HG02840 (cell line): ENCODE results near the gene TMEM108.

ENCODE experiments used
- ATAC-seq: cut with Tn5 transposase; IDR thresholded peaks from one replicate; pipeline ENCODE4 v1.9.1; 2021; ENCODE audit warnings: mild to moderate bottlenecking, moderate library complexity, moderate number of reproducible peaks; ENCODE audit not compliant: unreplicated experiment, low FRiP score

Gene TMEM108

DNA sequence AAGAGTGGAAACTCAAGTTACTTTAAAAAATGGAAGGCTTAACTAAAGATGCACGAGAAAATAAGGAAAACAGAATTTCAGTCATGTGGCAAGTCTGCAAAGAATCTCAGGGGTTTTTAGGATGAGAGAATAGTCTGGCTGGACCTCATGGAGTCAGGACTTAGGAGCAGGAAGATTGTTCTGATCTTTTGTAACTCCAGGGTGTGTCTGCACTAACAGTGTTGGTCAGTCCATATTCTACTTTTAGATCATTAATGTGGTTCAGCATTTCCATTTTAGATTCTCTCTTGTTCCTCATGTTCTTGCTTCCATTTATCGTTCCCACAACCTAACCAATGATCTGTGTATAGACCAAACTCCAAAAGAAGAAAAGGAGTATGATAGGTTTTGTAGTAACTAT is 15.3 kb downstream of the TMEM108 start:
- no peak for ATAC-seq

DNA sequence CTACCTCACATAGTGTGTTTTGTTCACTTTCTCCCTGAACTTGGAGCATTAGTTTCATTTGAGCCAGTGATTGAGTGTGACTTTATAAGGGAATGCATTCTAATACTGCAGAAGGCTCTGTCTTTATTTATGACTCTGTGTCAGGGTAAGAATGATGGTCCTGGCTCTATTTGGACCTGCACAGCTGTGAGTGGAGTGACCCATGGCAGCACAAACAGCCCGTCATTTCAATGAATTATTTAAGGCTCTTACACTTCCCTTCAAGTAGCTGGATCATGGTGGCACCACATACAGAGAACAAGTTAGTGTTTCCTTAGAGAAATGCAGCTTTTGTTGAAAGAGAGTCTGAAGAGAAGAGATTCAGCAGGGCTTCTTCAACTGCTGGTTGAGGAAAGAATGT is 16.4 kb downstream of the TMEM108 start:
- ATAC-seq, result no peak

DNA sequence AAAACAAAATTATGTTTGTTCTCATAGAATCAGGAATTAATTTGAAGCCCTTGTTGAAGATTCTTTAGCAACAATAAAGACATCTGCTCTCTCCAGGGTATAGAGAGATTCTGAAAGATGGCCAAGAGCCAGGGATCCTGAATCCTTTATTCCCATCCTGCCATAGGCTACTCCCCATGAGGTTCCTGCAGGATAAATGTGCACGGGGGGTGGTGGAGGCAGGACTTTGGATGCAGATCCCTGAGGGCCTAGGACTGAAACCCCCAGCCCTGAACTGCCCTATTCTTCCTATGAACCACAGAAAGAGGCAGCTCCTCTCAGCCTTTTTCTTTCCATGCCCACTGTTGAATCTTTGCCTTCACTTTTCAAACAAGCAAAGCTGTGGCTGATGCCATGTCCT is 17.1 kb downstream of the TMEM108 start:
- ATAC-seq, result no peak

DNA sequence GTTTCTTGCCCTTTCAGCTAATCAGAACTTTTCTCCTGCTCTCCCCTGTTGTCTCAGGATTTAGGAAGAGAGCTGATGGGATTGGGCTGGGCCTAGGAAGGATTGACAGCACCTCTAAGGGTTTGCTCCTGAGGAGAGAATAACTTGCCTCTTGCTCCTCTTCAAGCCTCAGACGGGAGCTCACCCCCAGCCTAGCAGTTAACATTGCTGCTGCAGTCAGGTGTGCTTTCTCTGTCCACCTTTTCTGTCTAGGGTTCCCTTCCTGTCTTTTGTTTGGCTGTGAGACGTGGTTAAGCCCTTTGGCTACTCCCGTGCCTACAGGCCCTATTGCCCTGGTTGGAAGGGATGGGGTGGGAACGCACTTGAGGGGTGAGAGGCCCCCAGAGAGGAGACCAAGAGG is 20.1 kb downstream of the TMEM108 start:
- ATAC-seq, result no peak

DNA sequence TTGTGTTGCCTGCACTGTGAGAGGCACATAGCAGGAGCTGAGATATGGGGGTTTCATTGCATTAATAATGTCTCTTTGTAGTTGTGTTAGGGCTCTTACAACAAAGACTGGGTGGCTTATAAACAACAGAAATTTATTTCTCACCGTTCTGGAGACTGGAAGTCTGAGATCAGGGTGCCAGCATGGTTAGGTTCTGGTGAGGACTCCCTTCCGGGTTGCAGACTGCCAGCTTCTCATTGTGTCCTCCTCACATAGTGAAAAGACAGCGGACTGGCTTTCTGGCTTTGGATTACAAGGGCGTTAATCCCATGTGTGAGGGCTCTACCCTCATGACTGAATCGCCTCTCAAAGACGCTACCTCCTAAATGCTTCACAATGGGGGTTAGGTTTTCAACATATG is 20.6 kb downstream of the TMEM108 start:
- ATAC-seq, result no peak

DNA sequence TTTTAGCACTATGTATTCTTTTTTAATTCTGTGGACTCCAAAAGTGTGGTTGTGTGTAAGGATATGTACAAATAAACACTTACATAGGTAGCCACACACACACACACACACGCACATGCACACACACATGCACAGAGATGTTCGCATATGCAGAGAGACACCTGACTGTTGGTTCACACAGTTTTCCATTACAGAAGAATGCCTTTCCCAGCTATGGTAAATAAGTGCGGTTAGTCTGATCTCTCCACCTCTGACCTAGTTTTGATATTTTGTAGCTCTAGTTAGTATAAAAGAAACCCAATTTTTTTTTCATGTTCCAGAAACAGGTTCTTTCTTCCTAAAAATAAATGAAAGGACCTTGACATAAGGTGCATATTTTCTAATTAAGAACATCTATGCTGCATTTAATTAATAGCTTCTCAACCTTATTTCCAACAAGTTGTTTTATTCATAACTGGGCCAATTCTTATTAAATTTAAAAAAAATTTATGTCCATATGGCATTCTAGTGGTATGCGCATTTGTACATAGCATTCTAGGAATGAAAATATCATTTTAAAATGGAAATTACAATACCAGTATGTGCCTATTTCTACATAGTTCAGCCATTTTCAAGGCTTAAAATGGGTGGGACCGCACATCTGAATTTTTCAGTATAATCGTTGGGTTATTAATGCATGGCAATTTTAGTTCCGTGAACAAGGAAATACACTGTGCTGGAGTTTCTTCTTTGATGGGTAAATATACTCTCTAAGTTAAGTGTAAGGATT is 27.2 kb downstream of the TMEM108 start:
- no peak for ATAC-seq

DNA sequence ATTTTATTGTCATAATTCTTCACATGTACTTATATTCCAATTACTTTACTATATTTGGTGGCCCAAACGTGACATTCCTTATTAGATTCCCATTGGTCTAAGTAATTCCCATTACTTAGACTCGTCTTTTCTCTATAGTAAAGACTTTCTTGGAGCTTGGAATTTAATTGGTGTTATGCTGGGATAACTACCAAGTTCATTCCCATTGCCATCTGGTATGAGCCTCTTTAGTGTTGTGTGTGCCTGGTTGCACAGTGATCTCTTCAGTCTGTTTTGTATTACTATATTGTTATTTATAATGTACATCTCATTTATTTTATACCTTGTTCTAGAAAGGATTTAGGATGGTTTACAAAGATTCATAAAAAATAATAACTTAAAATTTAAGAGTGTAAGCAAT is 27.8 kb downstream of the TMEM108 start:
- no peak for ATAC-seq

DNA sequence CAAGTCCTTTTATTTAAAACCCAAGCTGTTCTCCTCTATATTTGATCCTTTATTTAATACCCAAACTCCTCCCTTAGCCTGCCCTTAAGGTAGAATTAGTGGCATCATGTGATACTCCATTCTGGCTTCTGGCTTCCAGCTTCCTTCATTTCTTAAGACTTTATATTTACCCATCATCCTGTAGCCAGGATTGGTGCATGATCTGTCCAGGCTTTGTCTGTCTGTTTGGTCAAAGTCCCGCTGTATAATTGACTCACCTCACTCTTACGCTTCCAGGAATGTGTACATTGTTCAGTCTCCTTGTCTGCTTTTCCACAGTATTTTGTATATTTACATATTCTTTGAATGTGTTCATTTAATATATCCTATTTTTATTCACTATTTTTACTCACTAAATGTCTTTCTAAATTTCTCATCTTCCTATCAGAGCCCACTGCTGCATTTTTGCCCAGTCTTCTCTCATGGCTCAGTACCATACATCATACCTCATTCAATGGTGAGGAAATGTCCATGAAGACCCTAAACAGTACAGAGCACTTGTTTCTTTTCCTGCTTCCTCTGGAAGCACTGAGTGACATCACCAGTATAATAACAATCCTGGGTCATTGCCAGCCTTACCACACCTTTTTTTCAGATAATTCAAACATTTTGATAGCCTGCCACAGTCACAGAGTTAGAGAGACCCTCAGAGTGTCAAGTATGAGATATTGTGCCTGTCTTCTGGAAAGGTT is 31.5 kb downstream of the TMEM108 start:
- no peak for ATAC-seq

DNA sequence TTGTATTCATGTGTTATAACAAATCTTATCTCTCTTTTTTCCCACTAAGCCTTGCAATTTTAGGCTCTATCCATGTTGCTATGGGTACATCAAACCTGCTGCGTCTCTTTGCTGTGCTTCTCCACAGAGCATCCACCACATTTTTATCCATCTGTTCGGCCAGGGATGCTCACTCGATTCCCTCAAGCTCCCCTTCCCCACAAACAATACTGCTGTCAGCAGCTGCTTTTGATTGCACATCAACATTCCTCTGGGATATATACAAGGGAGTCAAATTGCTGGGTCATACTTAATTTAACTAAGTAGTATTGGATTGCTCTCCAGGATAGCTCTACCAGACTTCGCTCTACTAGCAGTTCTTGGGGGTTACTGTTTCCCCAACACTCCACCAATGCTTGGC is 36.8 kb downstream of the TMEM108 start:
- ATAC-seq, result no peak

DNA sequence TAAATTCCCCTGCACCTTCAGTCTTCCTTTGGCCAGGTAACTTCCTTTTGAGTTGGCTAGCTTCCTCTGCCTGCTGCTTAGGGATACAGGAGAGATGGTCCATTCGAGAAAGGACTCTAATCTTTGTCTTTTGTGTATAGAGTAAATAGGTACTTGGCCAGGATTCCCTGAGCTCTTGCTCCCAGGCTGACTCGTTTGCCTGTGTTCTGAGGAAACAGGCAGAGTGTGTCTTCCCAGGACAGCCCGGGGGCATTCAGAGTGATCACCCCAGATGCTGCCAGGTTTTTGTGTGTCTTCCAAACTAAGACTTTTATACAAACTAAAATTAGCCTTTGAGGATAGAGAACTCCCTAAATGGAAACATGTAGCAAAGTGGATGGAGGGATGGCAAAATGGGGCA is 39.5 kb downstream of the TMEM108 start:
- no peak for ATAC-seq

DNA sequence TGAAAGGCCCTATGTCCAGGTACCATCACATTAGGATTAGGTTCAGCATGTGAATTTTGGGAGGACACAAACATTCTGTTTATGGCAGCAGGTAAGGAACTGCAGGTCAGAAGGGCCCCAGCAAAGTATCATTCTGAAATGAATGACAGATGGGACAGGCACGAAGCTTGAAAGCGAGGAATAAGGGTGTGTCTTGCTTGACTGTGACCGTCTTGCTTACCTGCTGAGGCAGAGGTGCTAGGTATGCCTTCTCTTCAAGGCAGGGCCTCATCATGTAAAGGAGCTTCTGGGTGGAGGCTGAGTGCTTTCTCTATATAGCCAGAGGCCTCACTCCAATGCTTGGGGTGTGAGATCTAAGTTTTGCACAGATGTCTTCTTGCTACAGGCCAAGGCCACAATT is 41.4 kb downstream of the TMEM108 start:
- no peak for ATAC-seq

DNA sequence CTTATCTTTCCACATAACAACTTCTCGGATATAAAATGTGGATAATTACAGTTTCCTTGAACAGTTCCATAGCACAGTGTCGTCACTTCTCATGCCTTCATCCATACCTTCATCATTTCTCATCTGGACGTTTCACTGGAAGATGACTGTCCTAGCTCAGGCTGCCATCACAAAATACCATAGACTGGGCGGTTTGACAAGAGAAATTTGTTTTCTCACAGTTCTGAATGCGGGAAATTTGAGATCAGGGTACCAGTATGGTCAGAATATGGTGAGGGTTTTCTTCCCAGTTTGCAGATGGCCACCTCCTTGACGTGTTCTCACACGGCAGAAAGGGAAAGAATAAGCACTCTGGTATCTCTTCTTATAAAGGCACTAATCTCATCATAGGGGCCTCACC is 42.8 kb downstream of the TMEM108 start:
- no peak for ATAC-seq

DNA sequence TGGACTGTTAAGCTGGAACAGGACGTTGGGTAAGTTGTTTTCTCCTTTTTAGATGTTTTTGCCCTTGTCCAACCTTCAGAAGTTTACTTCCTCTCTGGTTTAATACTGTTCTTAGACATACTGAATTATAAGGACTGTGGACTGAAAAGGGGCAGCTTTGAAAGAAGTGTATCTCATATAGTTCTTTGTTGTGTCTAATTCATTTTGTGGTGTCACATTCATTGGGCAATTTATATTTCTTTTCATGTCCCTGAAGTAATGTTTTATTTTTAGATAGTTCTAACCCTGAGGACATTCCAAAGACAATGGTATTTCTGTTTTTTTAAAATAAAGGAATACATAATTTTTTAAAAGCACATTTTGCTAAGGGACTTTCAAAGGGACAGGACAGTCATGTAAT is 45.2 kb downstream of the TMEM108 start:
- ATAC-seq, result no peak

DNA sequence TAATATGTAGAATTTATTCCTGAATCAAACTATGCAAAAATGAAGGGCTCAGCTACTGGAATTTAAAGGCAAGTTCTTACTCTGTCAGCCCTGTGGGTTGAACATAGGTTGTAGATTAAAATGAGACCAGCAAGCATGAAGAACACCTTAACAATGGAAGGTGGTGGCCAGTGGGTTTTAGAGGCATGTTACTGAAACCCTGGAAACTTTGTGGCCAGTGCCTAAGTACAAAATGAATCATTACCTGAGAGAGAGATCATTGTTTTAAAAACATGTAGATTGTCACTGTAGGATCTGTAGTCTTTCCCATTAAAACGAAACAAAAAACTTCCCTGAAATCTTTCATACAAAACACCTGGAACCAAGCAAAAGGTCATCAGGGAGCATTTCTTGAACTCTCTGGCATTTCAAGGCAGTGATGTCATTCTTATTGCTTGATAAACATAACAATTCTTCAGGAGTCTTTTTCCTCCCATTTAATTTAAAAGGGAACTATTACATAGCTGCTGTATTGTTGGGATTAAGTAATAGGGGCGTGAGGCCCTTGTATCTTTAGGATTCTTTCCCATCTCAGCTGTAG is 51.8 kb downstream of the TMEM108 start:
- no peak for ATAC-seq

DNA sequence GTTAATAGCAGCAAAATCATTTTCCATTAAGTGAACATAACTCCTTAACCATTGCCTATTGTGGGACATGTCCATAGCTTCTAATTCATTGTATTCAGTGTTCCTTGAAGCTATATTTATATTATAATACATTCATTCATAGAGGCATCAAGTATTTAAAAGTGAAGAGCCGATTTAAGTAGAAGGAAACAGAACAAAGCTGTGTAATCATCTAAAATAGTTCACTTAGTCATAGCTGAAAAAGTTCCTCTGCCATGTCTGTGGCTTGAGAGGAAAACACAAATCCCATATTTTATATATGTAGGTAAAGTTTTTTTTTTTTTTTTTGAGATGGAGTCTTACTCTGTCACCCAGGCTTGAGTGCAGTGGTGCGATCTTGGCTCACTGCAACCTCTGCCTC is 54.5 kb downstream of the TMEM108 start:
- ATAC-seq, result no peak

DNA sequence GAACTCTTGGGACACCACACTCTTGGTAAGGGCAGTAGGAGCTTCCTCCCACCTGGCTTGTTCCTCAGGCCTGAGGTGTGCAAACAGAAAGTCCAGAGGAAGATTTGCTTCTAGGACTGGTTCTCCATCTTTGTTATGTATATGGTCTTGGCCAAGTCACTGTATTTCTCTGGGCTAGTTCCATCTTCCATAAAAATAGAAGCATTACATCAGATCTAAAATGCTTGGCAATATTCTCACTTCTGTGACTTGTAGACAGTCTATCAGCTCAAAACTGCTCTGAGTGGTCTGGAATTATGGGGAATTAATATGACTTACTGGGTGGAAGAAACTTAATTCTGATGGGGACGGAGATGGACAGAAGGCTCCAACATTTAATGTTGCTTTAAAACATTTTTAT is 55.2 kb downstream of the TMEM108 start:
- ATAC-seq, result no peak

DNA sequence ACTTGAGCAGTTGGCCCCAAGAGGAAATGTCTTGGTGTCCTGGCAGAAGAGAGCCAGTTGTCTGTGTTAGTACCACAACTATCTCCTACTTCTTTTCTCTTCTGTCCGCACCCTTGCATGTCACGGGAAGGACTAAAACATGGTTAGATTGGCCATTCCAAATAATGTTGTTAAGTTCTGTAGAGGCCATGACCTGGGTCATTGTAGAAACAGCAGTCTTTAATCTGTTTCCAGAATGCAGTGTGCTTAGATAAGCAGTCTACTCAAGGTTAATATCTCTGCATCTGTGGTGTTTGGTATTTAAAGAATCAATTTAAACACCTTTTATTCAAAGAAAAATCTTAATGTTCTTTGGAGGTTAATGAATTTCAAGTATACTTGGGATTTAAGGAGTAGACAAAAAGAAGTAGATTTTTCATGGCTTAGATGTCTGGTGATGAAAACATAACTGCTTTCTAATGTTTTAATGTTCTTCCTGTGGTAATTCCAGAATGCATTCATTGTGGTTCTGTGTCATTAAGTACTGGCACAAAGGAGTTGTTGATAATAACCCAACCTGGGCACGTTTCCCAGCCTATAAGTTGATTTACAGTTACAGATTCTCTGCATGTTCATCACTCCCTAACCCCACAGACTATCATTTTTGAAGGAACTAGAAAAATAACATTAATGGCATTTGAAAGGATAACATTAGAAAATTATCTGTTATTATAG is 58.9 kb downstream of the TMEM108 start:
- no peak for ATAC-seq

DNA sequence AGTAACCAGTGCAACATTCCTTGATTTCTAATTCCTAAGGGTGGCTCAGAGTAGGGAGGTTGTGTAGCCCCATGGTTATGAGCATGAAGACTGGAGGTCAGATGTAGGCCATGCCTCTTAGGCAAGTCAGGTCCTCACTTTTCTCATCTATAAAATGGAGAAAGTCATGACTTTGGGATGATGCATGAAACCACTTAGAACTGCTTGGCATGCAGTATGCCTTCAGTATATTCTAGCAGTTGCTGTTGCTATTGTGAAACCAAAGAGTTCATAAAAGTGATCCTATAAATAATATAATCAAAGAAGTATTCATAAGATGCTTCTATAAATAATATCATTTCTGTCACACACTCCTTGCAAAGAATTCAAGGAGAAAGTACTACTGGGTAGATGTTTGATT is 65.5 kb downstream of the TMEM108 start:
- no peak for ATAC-seq

DNA sequence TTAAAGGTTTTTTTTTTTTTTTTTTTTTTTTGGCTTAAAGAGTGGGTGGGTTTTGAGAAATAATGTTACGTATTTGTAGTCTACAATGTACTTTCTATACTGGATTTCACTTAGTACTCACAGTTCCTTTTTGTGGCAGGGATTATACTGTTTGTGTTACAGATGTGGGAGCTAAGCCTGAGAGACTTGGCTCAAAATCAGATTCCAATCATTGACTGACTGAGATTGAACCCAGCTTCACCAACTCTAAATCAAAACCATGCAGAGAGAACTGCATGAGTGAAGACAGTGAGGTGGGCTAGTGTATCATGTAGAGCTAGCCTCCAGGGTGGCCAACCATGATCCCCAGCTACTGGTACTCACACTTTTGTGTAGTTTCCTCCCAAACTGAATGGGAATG is 68.0 kb downstream of the TMEM108 start:
- no peak for ATAC-seq

DNA sequence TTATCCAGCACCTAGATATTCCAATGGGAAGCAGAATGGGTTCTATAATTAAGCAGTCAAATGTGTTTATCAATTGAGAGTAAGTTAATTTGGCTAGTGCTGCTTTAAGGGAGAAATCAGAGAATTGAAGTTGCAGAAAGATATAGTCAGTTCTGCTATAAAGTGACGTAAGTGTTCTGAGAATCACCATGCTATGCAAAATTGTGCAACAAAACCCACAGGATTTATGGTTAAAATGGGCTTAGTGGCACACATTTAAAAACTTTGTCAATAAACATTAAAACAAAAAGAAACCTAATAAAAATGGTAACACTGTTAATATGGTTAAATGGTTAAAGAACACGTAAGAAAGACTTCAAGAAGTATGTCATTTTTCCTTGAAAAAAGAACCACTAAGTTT is 74.5 kb downstream of the TMEM108 start:
- no peak for ATAC-seq

DNA sequence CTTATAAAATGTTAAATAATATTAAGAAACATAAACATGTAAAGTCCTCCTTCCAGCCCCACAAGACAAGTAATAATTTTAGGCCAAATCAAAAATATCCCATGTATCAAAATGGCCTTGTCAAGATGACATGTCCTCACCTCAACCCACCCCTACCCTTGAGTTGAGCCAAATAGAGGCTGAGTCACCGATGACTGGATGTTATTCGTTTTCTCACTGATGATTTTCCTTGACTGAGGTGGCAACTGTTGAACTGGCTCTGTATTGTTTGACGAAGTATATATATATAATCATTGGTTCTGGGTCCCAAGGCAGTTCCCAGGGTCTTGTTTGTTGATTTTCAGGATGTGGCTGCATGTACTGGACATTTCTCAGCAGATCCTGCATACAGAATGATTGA is 75.3 kb downstream of the TMEM108 start:
- no peak for ATAC-seq
